ENCODE data around the gene SHMT2. TPM values are rescaled to one million over a fixed set of nuclear protein-coding genes. Genes with fewer than 3 reads are reported as not detected.

The SHMT2 gene
- total RNA-seq, 1 donor, result 199 TPM

- H3K4me3 ChIP-seq (ENCODE audit: low read depth, low read length), result no peak overlapping the region
These were observed 4.4 kb upstream of the SHMT2 start for GRCh38 chr12:57224973-57225679.

GRCh38 chr12:57225680-57226210 is 3.8 kb upstream of the SHMT2 start:
- TF ChIP-seq CTCF (IDR thresholded peaks at IDR 0.05; ENCODE audit: insufficient read depth, low read depth, low read length), result no peak
- no peak overlapping the region for H3K4me3 ChIP-seq (ENCODE audit: low read depth, low read length)
- DNase-seq (ENCODE audit: low read depth), result no peak

More at GRCh38 chr12:57224973-57225679, 4.4 kb upstream of the SHMT2 start:
- TF ChIP-seq CTCF (IDR thresholded peaks at IDR 0.05; ENCODE audit: insufficient read depth, low read depth, low read length), result peak; percentile 34
- no peak for DNase-seq (ENCODE audit: low read depth)

- peak overlapping the region; percentile 12 for H3K4me3 ChIP-seq (ENCODE audit: low read depth, low read length)
- TF ChIP-seq CTCF (IDR thresholded peaks at IDR 0.05; ENCODE audit: insufficient read depth, low read depth, low read length), result no peak
- DNase-seq (ENCODE audit: low read depth), result no peak
These were observed 2.8 kb upstream of the SHMT2 start for GRCh38 chr12:57226588-57227314.

GRCh38 chr12:57227315-57228115 is 2.0 kb upstream of the SHMT2 start:
- no peak for TF ChIP-seq CTCF (IDR thresholded peaks at IDR 0.05; ENCODE audit: insufficient read depth, low read depth, low read length)
- peak overlapping the region; percentile 12 for H3K4me3 ChIP-seq (ENCODE audit: low read depth, low read length)
- DNase-seq (ENCODE audit: low read depth), result no peak

- TF ChIP-seq CTCF (IDR thresholded peaks at IDR 0.05; ENCODE audit: insufficient read depth, low read depth, low read length), result peak; percentile 3
- peak overlapping the region; percentile 75 for H3K4me3 ChIP-seq (ENCODE audit: low read depth, low read length)
- peak; percentile 13 for DNase-seq (ENCODE audit: low read depth)
These were observed 371 bp upstream of the SHMT2 start for GRCh38 chr12:57229046-57229633.

Data from fibroblast of villous mesenchyme (primary cell).